NCI-H2029 treated with DMSO at 0.1 percent for 48 hours (cell line): ENCODE measurements around the gene ADAM12.

Experiments used
- DNase-seq: peaks from one replicate; lab custom pipeline; 2025; lab: John Stamatoyannopoulos, UW

ADAM12 gene

GRCh38 chr10:126214021-126214420 is 174.3 kb downstream of the ADAM12 start:
- DNase-seq: no peak

- DNase-seq: no peak
Measured at GRCh38 chr10:126212738-126213137, 175.5 kb downstream of the ADAM12 start.

- DNase-seq: no peak
Measured at GRCh38 chr10:126210051-126210651, 178.1 kb downstream of the ADAM12 start.

GRCh38 chr10:126209451-126209850 is 178.8 kb downstream of the ADAM12 start:
- DNase-seq: no peak

- no peak for DNase-seq
Measured at GRCh38 chr10:126208726-126209302, 179.5 kb downstream of the ADAM12 start.

GRCh38 chr10:126207851-126208250 is 180.4 kb downstream of the ADAM12 start:
- DNase-seq: no peak

- no peak for DNase-seq
Measured at GRCh38 chr10:126207313-126207771, 180.9 kb downstream of the ADAM12 start.

- DNase-seq: no peak
Measured at GRCh38 chr10:126205486-126206205, 182.6 kb downstream of the ADAM12 start.

GRCh38 chr10:126204320-126204719 is 184.0 kb downstream of the ADAM12 start:
- DNase-seq: no peak

GRCh38 chr10:126203746-126204145 is 184.5 kb downstream of the ADAM12 start:
- DNase-seq: no peak

- DNase-seq: no peak
Measured at GRCh38 chr10:126201603-126202002, 186.7 kb downstream of the ADAM12 start.

GRCh38 chr10:126199221-126199998 is 188.9 kb downstream of the ADAM12 start:
- DNase-seq: no peak

- DNase-seq: no peak
Measured at GRCh38 chr10:126198681-126199080, 189.6 kb downstream of the ADAM12 start.

- no peak for DNase-seq
Measured at GRCh38 chr10:126197036-126197543, 191.2 kb downstream of the ADAM12 start.

- DNase-seq: no peak
Measured at GRCh38 chr10:126196281-126196680, 192.0 kb downstream of the ADAM12 start.

- no peak for DNase-seq
Measured at GRCh38 chr10:126191192-126191591, 197.1 kb downstream of the ADAM12 start.

- no peak for DNase-seq
Measured at GRCh38 chr10:126188679-126189200, 199.5 kb downstream of the ADAM12 start.

- no peak for DNase-seq
Measured at GRCh38 chr10:126187399-126187798, 200.9 kb downstream of the ADAM12 start.

GRCh38 chr10:126186766-126187165 is 201.5 kb downstream of the ADAM12 start:
- no peak for DNase-seq

- DNase-seq: no peak
Measured at GRCh38 chr10:126185676-126186447, 202.4 kb downstream of the ADAM12 start.

GRCh38 chr10:126181626-126182025 is 206.7 kb downstream of the ADAM12 start:
- DNase-seq: no peak
